Measurements from ENCODE around the gene CDCA5. TPM values are rescaled to one million over a fixed set of nuclear protein-coding genes. Genes with fewer than 3 reads are reported as not detected.

Gene CDCA5
- total and polyA plus RNA-seq, 9 donors, result 0.38 to 2.8 (median 0.79) TPM; not detected in 1

DNA sequence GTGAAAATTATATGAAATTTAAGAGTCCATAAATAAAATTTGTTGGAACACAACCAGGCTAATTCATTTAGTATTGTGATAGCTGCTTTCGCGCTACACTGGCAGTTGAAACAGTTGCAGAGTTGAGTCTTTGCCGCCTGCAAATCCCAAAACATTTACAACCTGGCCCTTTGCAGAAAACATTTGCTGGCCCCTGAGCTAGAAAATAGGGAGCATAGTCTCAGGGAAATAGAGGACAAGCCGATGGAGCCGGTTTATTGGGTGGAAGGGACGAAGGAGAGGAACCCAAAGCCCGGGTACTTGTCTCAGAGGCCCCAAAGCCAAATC is 43.4 kb downstream of the CDCA5 start:
- intact Hi-C loops (cut with DNase I), result no loop called here
- Histone ChIP-seq H3K4me3 (peak overlapping the region; percentile 75), H3K9me3 (no peaks in the 10 kb centered on the region), H3K36me3 (no peaks in the 10 kb centered on the region), H3K4me1 (ENCODE audit: insufficient read depth) (peaks cover 2% of the 10 kb centered on the region), H3K27ac (peak overlapping the region; percentile 77 to 89), H3K27me3 (no peaks in the 10 kb centered on the region)
- no peak for DNase-seq
- TF ChIP-seq POLR2A (IDR thresholded peaks at IDR 0.05) (no peak), EP300 (IDR thresholded peaks at IDR 0.05) (no peak)
- TF ChIP-seq, protein P1, sequence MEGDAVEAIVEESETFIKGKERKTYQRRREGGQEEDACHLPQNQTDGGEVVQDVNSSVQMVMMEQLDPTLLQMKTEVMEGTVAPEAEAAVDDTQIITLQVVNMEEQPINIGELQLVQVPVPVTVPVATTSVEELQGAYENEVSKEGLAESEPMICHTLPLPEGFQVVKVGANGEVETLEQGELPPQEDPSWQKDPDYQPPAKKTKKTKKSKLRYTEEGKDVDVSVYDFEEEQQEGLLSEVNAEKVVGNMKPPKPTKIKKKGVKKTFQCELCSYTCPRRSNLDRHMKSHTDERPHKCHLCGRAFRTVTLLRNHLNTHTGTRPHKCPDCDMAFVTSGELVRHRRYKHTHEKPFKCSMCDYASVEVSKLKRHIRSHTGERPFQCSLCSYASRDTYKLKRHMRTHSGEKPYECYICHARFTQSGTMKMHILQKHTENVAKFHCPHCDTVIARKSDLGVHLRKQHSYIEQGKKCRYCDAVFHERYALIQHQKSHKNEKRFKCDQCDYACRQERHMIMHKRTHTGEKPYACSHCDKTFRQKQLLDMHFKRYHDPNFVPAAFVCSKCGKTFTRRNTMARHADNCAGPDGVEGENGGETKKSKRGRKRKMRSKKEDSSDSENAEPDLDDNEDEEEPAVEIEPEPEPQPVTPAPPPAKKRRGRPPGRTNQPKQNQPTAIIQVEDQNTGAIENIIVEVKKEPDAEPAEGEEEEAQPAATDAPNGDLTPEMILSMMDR (IDR thresholded peaks at IDR 0.05), result no peak
- 10 to 13% (median 12%) methylated on average over 7 of the region's 7 CpGs for WGBS, 3 donors

- intact Hi-C loops (cut with DNase I), result no loop called here
- Histone ChIP-seq H3K9me3 (no peaks in the 10 kb centered on the region), H3K36me3 (no peaks in the 10 kb centered on the region), H3K27ac (no peak overlapping the region), H3K4me1 (ENCODE audit: insufficient read depth) (no peaks in the 10 kb centered on the region), H3K27me3 (no peaks in the 10 kb centered on the region), H3K4me3 (no peak overlapping the region)
- DNase-seq, result peak in 1 of 5 donors; percentile 43
- TF ChIP-seq POLR2A (IDR thresholded peaks at IDR 0.05) (no peak), EP300 (IDR thresholded peaks at IDR 0.05) (no peak)
- TF ChIP-seq, protein P1 (IDR thresholded peaks at IDR 0.05), result no peak
- WGBS, 3 donors, result 76 to 81% (median 80%) methylated on average over 6 of the region's 6 CpGs
Measured at GRCh38 chr11:65036931-65037330, 46.9 kb downstream of the CDCA5 start.

DNA sequence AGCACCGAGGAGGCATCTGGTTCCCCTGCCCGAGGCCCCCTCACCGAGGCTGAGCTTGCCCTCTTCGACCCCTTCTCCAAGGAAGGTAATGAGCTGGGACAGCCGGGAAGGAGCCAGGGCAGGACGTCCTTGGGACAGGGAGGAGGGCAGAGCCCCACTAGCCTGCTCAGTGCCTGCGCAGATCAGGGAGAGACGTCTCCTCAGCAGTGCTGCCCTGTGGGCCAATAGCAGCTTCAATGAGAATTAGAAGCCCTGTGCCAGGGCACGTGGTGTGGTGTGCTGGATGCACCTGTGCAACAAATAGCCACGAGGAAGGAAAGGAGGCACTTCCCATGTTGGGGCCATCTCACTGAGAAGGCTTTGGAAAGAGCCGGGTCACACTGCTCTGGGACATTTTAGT is 48.3 kb downstream of the CDCA5 start:
- Histone ChIP-seq H3K27me3 (no peaks in the 10 kb centered on the region), H3K36me3 (no peaks in the 10 kb centered on the region), H3K4me1 (ENCODE audit: insufficient read depth) (no peaks in the 10 kb centered on the region), H3K27ac (no peak overlapping the region), H3K9me3 (no peaks in the 10 kb centered on the region), H3K4me3 (no peak overlapping the region)
- no peak for DNase-seq
- TF ChIP-seq, protein P1 (IDR thresholded peaks at IDR 0.05), result no peak
- TF ChIP-seq POLR2A (IDR thresholded peaks at IDR 0.05), result no peak
- TF ChIP-seq EP300 (IDR thresholded peaks at IDR 0.05), result no peak
- 65% methylated on average over 11 of the region's 11 CpGs for WGBS, 3 donors
- intact Hi-C loops (cut with DNase I), result no loop called here

- Histone ChIP-seq H3K27me3 (no peaks in the 10 kb centered on the region), H3K27ac (no peak overlapping the region), H3K4me3 (no peak overlapping the region), H3K36me3 (no peaks in the 10 kb centered on the region), H3K9me3 (no peaks in the 10 kb centered on the region), H3K4me1 (ENCODE audit: insufficient read depth) (no peaks in the 10 kb centered on the region)
- WGBS, 3 donors, result 84 to 89% (median 87%) methylated on average over 2 of the region's 2 CpGs
- no peak for DNase-seq
- TF ChIP-seq EP300 (IDR thresholded peaks at IDR 0.05) (no peak), POLR2A (IDR thresholded peaks at IDR 0.05) (no peak)
- TF ChIP-seq, protein P1 (IDR thresholded peaks at IDR 0.05), result no peak
- intact Hi-C loops (cut with DNase I), result no loop called here
Measured at GRCh38 chr11:65034423-65034822, 49.4 kb downstream of the CDCA5 start.

DNA sequence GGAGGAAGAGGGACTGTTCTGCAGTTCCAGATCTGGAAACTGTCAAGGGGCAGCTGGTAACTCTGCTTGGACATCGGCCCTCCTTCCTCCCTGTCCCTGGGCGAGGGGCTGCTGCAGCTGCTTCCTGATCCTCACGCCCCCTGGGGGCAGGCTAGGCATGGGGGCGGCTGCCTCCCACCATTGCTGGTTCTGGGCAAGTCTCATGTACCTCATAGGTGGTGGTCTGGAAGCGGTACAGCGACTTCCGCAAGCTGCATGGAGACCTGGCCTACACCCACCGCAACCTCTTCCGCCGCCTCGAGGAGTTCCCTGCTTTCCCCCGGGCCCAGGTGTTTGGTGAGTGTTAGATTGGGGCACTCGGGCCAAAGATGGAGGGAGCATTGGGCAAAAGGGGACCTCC is 51.6 kb downstream of the CDCA5 start:
- no peaks in the 10 kb centered on the region for H3K36me3 ChIP-seq
- no peak for DNase-seq
- TF ChIP-seq, protein P1 (IDR thresholded peaks at IDR 0.05), result no peak
- TF ChIP-seq POLR2A (IDR thresholded peaks at IDR 0.05) (no peak), EP300 (IDR thresholded peaks at IDR 0.05) (no peak)
- WGBS, 3 donors, result 77 to 84% (median 78%) methylated on average over 13 of the region's 13 CpGs
- no peak overlapping the region for H3K4me3 ChIP-seq
- H3K4me1 ChIP-seq (ENCODE audit: insufficient read depth), result no peaks in the 10 kb centered on the region
- intact Hi-C loops (cut with DNase I), result no loop called here
- no peaks in the 10 kb centered on the region for H3K9me3 ChIP-seq
- no peaks in the 10 kb centered on the region for H3K27me3 ChIP-seq
- H3K27ac ChIP-seq, result no peak overlapping the region

Measured in ovary (tissue), 9 donors.